Measurements from ENCODE around the gene TXNDC17. TPM values are rescaled to one million over a fixed set of nuclear protein-coding genes. Genes with fewer than 3 reads are reported as not detected.

Gene TXNDC17
- total RNA-seq, 1 experiment from 2014 or later: 137 TPM

GRCh38 chr17:6667516-6667915, 26.7 kb downstream of the TXNDC17 start:
- H3K9me3 Mint-ChIP-seq (ENCODE audit: unreplicated experiment): no peaks in the 10 kb centered on the region
- CTCF ChIA-PET: interaction anchor here (0.6 to 8.1 kb wide), 13 partner anchors 8 to 772 kb away, joined by 3 to 73 read pairs (median 4); partner anchors contain the start of gene FGF11
- DNase-seq (ENCODE audit: unreplicated experiment): no peak
- no peaks in the 10 kb centered on the region for H3K27me3 Mint-ChIP-seq (ENCODE audit: insufficient read depth, unreplicated experiment)
- no peaks in the 10 kb centered on the region for H3K36me3 Mint-ChIP-seq (ENCODE audit: insufficient read depth, unreplicated experiment)
- no TSS peak for BruUV-seq (replicated peaks)
- TF ChIP-seq CTCF (IDR thresholded peaks at IDR 0.05; ENCODE audit: unreplicated experiment): no peak
- intact Hi-C loops (cut with micrococcal nuclease): loop anchor here (5.0 kb wide), 1 partner anchor 355 kb away; the partner anchor contains the start of gene BCL6B
- H3K4me1 Mint-ChIP-seq (ENCODE audit: insufficient read depth, unreplicated experiment): peaks cover 37% of the 10 kb centered on the region
- POLR2A ChIA-PET: interaction anchor here (0.7 to 2.6 kb wide), 3 partner anchors 26 to 345 kb away, joined by 3 to 12 read pairs (median 9); partner anchors contain the start of gene RNASEK
- H3K27ac Mint-ChIP-seq (ENCODE audit: low read depth, unreplicated experiment): peak overlapping the region; percentile 5
- H3K4me3 Mint-ChIP-seq (ENCODE audit: unreplicated experiment): no peak overlapping the region

- intact Hi-C loops (cut with micrococcal nuclease): loop anchor here (5.0 kb wide), 1 partner anchor 354 kb away; the partner anchor contains the start of gene BCL6B
- Mint-ChIP-seq H3K27ac (ENCODE audit: low read depth, unreplicated experiment) (peak overlapping the region; percentile 5), H3K27me3 (ENCODE audit: insufficient read depth, unreplicated experiment) (no peaks in the 10 kb centered on the region), H3K9me3 (ENCODE audit: unreplicated experiment) (no peaks in the 10 kb centered on the region), H3K36me3 (ENCODE audit: insufficient read depth, unreplicated experiment) (no peaks in the 10 kb centered on the region), H3K4me3 (ENCODE audit: unreplicated experiment) (no peak overlapping the region), H3K4me1 (ENCODE audit: insufficient read depth, unreplicated experiment) (peaks cover 37% of the 10 kb centered on the region)
- BruUV-seq (replicated peaks): no TSS peak
- ChIA-PET CTCF (interaction anchor here (0.6 to 8.1 kb wide), 5 partner anchors 145 to 335 kb away, joined by 3 to 73 read pairs (median 4); no protein-coding TSS in a partner anchor), POLR2A (interaction anchor here (0.7 to 2.6 kb wide), 2 partner anchors 27 to 344 kb away, joined by 3 to 9 read pairs; partner anchors contain the start of gene RNASEK)
- no peak for TF ChIP-seq CTCF (IDR thresholded peaks at IDR 0.05; ENCODE audit: unreplicated experiment)
- DNase-seq (ENCODE audit: unreplicated experiment): no peak
Observed at GRCh38 chr17:6668219-6668618, 27.4 kb downstream of the TXNDC17 start.

DNA sequence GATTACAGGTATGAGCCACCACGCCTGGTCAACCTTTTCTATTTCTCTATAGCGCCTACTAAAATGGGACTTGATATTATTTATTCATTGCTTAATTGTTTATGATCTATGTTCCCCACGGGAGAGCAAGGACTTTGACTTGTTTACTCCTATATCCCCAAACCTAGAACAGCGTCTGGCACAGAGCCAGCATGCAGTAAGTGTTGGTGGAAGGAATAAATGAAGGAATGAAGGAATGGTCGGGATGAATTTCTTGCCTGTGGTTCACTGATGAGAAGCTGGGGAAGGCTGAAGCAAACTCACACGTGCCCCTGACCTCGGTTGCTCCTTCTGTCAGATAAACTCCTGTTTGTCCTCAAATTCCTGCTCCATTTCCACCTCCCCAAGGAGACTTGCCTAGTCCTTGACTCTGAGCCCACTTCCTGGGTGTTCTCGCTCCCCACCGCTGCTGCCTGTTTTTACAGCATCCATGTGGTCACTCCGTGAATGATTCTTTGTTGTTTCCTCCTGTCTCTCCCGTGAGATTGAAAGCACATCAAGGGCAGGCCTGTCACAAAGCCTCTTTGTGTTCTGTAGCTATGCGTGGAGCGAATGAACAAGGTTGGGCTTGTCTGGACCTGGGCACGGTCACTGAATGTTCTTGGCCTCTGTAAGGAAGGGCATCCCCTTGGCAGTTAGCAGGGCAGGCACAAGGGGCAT, 28.0 kb downstream of the TXNDC17 start:
- no peak for DNase-seq (ENCODE audit: unreplicated experiment)
- ChIA-PET POLR2A (interaction anchor here (0.7 to 1.7 kb wide), 2 partner anchors 13 to 342 kb away, joined by 3 to 4 read pairs; no protein-coding TSS in a partner anchor), CTCF (interaction anchor here (0.6 to 8.1 kb wide), 4 partner anchors 127 to 545 kb away, joined by 3 to 73 read pairs (median 14); no protein-coding TSS in a partner anchor)
- Mint-ChIP-seq H3K27me3 (ENCODE audit: insufficient read depth, unreplicated experiment) (no peaks in the 10 kb centered on the region), H3K27ac (ENCODE audit: low read depth, unreplicated experiment) (peak overlapping the region; percentile 61), H3K9me3 (ENCODE audit: unreplicated experiment) (no peaks in the 10 kb centered on the region), H3K4me1 (ENCODE audit: insufficient read depth, unreplicated experiment) (peaks cover 37% of the 10 kb centered on the region), H3K4me3 (ENCODE audit: unreplicated experiment) (no peak overlapping the region), H3K36me3 (ENCODE audit: insufficient read depth, unreplicated experiment) (no peaks in the 10 kb centered on the region)
- intact Hi-C loops (cut with micrococcal nuclease): loop anchor here (5.0 kb wide), 1 partner anchor 353 kb away; the partner anchor contains the start of gene BCL6B
- TF ChIP-seq CTCF (IDR thresholded peaks at IDR 0.05; ENCODE audit: unreplicated experiment): no peak
- BruUV-seq (replicated peaks): no TSS peak
